Glomerular visceral epithelial cell (primary cell): Measurements from ENCODE around the gene VAV3.
A peak's percentile ranks its signal among the peaks of the same experiment; 100 is the strongest.

Experiments
- DNase-seq: peaks from one replicate; pipeline ENCODE4 v3.0.0-alpha.2; 2016; ENCODE audit errors: extremely low spot score

VAV3 gene

DNA sequence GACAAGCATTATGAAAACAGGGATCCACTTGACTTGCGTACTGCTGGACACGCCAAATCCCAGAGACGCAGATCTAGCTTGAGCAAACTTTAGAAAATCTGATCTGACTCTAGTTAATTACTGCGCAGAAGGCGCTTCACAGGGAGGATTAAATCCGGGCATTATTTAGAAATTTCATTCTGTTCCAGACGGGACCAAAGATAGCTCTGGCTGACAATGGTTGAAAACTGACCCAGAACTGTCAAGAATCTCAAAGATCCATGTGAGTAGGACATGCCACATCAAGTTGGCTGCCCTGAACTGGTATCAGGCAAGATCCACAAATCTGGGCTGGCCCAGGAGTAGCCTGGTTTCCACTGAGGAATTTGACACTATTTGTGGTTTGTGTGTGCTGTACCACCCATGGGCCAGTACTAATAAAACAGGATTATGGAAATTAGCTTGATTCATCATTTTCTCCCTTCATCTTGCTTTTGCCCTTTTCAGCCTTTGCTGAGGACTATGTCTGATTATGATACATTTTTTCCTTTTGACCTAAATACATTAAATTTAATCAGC lies 171.0 kb downstream of the VAV3 start:
- no peak for DNase-seq

DNA sequence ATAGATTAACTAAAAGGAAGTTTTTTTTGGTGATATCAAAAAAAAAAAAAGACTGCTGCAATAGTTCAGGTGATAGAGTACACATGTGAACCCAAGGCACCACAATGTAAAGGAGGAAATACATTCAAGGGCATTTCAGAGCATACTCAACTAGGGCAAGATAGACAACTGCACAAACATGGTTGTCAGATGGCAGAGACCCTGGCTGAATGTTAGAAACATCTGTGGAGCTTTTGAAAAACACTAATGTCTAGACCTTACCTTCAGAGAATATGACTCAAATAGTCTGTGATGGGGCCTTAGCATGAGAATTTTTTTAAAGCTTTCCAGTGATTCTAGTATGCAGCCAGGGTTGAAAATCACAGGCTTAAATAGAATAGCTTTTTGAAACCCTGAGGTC lies 173.6 kb downstream of the VAV3 start:
- no peak for DNase-seq

DNA sequence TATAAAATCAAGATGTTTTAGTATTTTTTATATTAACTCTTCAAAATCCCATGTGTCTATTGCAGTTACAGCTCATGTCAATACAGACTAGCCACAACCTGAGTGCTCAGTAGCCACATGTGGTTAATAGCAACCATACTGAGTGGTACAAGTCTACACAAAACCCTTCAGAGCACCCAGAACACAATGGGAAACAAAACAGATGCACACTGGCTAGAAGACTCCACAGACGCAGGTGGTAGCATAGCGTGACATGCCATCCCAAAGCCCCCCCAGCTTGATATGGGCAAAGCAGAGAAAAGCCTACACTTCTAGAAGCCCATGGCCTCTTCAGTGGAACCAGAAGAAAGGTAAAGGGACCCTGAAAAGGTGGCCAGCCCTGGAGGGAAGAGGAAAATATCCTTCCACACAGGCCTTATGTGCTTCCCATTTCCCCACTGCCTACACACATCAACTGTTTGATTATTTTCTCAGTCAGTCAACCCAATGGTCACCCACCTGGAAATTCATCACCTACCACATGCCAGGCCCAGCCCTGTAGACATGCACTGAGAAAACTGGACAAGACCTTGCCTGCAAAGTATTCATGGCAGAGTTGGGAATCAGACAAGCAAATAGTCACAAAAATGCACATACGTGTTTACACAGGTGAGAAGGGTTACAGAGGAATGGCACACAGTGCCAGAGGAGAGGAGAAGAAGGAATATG lies 175.0 kb downstream of the VAV3 start:
- no peak for DNase-seq

DNA sequence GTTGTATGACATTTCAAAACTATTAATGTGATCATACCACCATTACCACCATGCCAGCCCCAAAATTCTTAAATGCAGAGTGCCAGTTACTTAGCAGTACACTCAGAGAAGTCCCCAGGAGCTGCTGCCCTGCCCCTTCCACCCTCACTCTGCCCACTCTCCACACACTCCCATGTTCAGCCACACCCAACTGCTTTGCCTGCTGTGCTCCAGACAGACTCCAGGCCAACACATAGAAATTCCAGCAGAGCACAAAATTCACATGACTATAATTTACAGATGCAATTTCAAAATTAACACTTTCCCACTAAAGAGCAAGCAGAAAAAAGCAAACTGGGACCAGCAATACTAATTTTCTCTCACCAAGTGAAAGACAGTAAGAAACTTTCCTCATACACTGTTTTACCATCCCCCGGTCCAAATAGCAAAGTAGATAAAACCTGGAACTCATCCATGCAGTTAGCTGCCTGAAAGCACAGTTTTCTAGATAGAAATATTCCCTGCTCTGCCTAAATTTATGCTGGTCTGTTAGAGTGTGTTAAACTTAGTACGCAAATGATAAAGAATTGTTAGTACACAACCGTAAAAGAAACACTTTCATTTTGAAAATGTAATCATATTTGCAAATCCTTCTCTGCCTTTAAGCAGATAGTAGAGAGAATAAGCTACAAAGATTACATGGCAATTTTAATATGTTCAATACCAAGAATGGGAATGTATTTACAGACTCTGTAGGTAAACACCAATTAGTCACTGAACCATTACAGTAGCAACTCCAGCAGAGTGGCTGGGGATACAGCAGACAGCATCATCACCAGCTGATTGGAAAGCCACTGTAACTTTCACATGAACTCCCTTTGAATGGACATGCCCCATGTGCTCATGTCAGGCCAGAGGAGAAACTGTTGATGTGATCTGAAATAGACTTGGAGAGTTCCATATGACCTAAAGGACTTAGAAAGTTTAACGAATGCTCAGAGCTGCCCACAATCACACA lies 176.5 kb downstream of the VAV3 start:
- DNase-seq = no peak

DNA sequence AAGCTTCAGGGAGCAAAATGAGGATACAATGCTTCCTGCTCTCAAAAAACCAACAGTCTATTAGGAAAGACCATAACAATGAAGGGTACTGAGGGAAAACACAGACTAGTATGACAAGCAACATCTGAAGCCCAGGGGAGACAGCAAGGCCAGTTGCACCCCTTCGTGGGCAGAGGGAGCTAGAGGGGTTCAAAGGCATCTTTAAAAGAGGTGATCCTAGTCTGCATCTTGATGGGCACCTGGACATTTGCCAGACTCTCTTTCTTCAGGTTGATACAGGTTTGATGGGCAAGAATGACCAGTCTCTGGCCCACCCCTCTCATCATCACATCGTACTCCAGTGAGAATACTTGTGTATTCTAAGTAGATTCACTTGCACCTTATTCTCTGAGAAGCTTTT lies 177.7 kb downstream of the VAV3 start:
- DNase-seq = no peak

DNA sequence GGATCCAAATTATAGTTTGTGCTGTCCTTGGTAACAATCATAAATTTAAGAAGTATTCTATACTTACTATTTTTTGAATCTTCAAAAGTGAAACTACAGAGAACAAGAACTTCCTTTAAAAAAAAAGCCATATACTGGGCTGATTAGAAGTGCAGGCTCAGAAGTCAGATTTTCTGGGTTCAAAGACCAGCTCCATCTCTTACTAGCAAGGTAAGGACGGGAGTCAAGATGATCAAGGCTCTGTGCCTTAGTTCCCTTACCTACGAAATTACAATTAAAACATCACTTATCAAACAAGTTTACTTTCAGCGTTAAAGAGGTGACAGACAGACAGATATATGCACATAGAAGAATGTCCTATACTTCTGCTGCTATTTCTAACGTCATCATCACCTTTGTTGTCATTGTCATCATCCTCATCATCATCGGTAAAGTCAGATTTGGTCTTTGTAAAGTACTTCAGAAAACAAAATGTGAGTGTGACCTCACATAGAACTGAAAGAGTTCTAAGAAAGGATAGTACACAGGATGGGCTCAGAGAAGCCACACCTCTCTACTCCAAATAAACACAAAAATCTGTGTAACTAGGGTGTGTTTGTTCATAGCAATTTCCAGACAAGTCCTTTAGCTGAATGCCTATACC lies 178.7 kb downstream of the VAV3 start:
- DNase-seq = no peak

DNA sequence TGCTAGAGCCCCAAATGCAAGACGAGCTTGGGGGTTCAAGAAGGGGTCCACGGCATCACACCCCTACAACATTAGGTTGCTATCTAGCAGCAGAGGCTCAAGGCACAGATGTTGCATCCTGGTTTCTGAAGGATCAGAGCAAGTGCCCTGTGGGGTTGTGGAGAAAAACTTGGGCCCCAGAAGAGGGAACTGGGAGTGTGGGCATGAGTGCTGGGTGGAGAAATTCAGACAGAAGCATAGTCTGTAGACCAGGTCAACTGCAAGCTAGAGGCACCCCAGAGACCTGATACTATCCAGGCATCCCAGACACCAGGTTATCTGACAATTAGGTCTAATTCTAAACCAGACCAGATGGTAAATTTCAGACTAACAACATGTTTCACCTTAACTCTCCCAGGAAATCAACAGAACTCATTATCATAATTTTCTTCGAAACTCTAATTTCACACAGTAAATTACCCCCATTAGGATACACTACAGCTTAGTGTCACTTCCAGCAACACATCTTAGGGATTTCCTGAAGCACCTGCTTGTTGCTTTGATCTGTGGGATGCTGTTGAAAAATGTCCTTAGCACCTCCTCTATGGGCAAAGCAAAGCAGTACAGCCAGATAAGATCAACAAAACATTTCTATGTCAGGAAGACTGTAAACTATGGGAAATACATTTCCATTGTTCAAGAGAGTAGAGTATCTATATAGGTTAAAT lies 179.3 kb downstream of the VAV3 start:
- no peak for DNase-seq

DNA sequence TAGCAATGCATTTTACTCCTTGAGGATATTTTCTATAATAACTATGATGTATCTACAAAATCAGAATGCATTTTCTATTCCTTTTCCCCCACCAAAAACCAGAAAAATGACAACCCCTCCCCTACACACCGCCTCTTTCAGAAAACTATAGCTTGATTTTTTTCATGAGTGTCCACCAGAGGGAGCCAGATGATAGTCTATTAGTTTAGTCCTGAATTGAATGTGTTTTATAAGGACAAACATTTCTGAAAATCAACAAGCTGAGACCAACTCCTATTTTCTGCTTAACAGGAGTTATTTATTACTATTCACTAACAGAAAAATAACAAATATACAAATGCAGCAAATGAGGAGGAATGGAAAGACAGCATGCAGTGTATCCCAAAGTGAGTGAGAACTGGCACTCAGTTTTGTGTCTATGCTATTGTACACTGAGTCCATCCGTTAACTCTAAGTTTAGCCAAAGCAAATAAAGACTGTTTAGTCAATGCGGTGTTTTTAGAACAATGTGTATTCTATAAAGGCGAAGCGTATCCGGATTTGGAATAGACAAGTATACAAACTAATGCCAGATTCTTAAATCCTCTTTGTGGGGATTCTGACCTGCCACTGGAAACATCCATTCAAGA lies 182.6 kb downstream of the VAV3 start:
- peak; percentile 56 for DNase-seq

DNA sequence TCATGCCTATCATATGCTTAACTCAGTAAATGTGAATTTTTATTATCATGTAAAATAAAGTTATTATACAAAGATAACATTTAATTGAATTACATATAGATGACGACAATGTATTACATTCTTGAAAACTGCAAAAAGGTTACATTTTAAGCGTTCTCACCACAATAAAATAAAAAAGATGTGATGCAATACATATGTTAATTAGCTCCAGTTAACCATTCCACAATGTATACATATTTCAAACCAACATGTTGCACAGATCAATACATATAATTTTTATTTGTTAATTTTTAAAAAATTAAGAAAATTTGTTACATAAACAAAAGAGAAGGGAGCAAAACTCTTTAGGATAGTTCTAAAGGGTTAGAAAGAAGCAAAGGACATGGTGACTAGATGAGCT lies 183.7 kb downstream of the VAV3 start:
- DNase-seq = no peak

DNA sequence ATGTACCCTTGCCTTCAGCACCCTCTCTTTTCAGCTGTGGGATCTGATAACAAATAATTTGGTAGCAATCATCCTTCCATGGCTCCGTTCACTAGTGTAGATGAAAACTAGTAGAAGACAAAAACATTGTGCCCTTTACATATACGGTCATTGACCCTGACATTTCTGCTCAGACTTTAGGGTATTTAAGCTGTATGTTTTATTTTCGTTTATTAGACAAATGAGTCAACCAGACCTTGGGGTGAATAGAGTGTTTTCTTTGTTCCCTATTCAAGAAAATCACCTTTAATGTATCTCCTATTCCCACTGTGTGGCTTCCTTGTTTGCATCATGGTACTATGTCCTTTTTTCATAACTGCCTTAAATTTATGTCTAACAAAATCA lies 187.3 kb downstream of the VAV3 start:
- DNase-seq = no peak

DNA sequence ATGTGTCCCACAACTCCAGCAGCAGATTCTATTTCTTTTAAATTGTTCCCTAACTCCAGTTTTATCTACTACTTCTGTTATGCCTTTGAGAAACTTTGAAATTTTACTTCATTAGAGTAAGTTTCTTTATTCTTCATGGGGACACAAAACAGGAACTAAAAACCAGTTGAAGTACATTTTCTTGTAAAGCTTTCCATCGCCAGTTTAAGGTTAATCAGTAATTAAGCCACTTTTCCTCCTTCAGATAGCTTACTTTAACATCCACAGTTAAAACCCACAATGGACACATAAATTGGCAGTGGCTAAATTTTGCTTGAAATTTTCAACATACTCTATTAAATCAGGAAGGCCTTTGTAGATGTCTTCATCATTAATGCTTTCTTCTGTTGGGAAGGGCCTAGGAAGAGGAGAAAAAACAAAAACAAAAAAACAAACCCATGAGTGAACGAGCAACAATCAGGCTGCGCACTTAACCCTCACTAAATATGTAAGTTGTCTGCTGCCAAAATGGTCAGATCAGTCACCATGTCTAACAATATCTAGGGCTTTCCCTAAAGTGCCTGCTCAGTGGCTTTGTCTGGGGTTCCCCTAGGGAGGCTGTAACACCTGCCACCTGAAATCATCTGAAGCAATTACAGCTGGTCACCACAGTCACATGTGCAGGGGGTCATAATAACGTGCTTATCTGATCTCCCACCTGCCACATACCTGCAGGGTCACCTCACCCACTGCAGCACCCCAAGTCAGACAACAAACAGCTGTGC lies 187.9 kb downstream of the VAV3 start:
- no peak for DNase-seq

DNA sequence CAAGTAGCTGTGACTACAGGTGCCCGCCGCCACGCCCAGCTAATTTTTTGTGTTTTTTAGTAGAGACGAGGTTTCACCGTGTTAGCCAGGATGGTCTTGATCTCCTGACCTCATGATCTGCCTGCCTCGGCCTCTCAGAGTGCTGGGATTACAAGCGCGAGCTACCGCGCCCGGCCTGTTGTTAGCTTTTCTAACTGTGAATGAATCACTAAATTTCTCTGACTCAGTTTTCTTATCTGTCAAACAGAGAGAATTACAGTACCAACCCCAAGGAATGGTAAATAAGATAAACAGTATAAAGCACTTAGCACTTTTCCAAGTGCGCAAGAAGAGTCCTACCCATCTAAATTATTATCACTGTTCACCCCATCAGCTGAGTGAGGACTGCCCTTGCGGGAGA lies 193.6 kb downstream of the VAV3 start:
- DNase-seq = no peak

DNA sequence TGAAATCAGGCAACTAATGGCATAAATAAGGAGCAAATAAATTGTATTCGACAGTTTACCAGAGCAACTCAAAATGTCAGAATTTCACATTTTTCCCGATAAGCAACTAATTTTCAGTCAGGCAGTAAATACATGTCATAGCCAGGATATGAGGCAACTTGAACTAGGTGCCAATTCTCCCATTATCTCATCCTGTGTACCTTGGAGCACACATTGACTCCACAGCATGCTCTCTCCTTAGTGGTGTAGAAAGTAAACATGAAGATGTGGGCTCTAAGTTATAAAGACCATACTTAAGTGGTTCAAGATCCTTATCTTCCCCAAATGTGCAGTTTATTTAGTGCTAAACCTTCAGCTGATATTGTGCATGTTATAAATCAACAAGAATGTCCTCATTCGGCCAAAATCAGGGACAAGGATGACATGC lies 197.8 kb downstream of the VAV3 start:
- no peak for DNase-seq

DNA sequence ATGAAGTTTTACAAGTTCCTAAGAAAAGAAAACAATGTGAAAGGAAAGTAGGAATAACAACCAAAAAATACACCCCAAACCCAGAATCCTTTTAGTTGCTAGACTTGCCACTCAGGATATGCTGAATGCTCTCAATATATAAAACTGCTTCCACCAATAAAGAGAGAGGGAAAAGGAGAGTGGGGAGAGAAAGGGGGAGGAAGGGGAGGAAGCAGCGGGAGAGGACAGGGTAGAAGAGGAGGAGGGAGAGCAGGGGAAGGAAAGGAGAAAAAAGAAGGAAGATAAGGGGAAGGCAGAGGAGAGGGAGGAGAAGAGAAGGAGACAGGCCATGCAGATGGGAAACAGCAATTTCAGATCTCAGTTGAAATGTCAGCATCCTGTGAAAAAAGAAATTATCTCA lies 198.4 kb downstream of the VAV3 start:
- no peak for DNase-seq

DNA sequence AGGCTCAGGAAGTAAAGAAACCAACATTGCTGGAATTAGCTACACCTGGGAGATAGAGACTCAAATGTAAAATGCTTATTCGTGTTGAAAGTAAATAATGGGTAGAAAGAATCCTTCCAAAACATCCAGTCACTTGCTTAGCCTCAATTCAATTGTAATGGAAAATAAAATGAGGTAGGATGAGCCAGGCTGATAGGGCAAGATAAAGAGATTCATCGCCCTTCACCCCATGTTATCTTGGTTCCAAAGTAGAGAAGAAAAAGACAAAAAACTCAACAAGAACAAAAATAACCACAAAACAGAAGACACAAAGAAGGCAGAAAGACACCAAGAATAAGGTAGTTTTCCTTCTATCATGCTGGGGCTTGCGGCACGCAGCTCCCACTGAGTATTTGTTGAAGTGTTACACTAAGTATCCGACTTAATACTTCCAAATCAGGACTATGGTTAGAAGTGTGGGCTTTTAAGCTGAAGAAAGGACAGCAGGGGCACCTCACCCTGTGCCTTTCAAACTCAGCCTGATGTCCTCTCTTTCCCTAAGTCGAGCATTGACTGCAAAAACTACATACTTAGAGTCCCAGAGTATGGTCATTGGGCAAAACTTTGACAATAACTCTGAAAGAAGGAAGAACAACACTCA lies 202.1 kb downstream of the VAV3 start:
- DNase-seq = no peak

DNA sequence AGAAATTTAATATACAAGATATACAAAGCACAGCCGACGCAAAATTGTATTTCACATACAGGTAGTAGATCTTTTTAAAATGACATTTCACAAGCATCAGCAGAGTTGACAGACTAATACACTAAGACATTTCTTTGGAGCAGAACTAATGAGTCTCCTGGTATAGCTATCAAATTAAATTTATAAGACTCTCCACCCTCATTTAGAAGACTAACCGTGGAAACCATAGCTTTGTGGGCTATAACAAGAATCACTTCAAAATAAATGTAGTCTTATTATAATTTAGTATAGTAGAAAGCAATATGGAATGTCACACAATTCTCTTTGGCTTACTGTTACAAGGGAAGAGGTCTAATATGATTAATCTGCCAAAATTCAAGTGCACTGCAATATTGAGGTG lies 204.9 kb downstream of the VAV3 start:
- no peak for DNase-seq

DNA sequence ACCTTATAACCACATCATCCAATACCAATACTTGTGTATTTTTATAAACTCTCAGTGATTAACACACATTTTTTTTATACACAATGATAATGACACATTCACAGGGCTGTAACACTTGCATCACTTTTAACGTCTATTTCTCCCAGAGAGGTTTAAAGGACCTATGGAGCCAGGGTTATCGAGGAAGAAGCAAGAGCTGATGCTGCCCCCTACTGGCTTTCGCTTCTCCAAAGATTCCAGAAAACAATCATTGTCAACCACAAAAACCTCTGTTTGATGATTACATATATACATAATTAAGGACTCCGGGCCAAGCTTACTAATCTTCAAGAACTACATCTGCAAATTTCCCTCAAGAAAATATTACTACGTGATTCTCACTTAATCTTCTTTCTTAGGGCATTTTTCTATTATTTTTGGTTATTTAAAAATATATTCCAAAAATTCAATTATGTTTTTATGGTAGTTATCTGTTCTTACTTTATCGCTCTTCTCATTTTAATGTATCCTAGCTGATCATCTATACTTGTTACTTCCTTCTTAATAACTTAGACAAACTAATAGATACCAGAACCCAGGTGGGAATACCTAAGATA lies 214.5 kb downstream of the VAV3 start:
- DNase-seq = peak; percentile 70

DNA sequence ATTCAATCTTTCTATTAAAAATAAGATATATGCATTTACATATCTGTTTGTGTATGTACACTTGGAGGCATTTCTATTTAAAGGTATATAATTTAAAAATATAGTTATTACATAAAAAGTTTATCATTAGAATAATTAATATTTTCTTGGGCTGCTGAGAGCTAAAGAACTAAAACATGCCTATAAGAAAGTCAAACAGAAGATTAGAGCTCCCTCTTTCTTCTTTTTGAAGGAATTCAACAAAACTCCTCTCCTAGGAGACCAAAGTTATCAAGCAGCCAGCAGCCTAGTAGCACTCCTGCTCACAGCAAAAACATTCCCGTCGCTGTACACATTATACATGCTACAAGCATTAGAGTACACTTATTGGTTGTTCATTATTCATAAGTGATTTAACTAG lies 216.4 kb downstream of the VAV3 start:
- peak; percentile 29 for DNase-seq

DNA sequence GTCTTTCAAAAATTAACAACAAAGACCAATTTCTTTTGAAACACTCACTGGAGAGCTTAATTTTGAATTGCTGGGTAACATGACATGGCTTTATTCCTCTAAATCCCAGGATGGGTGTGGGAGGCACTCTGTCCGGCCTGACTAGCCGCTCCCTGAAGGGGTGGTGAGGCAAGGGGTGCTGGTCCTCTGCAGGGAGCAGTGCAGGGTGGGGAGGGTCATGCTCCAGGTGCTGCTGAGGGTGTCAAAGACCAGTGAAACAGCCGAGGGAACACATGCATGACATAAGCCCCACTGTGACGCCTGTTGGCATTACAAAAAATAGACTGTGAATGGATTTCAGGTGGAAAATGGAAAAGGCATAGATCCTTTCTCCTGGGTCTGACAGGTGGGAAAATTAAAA lies 223.7 kb downstream of the VAV3 start:
- no peak for DNase-seq

DNA sequence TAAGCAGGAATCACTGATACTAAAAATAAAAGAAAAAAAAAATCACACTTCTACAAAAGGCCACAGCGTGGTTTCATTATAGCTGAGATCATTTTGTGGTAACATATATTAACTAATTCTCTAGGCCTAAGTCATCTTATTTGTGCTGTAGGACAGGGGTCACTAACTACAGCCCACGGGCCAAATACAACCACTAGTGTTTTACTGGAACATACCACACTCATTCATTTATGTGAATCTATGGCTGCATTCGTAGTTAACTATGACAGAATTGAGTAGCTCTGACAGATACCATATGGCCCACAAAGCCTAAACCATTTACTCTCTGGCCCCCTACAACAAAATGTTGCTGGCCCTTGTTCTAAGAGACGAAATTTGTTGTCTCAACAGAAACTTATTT lies 224.4 kb downstream of the VAV3 start:
- peak; percentile 16 for DNase-seq
